Neural crest cell (in vitro differentiated cells): ENCODE measurements around the gene TARM1. TPM values are rescaled to one million over a fixed set of nuclear protein-coding genes. Genes with fewer than 3 reads are reported as not detected.
"Not testable (repeated sequence)": the region's sequence is repeated elsewhere in the genome, so short reads cannot be mapped to it uniquely, and the experiment has no call there.

Experiments
- DNase-seq: peaks from one replicate; pipeline ENCODE4 v3.0.0; 2021; ENCODE audit warnings: low read depth, mixed read lengths, low spot score
- H3K27ac Mint-ChIP-seq: one replicate; pipeline ENCODE4 v1.8.0; 2021; ENCODE audit warnings: mild to moderate bottlenecking, mixed read lengths; ENCODE audit not compliant: unreplicated experiment
- H3K27me3 Mint-ChIP-seq: 2 replicates; pipeline ENCODE4 v1.8.0; 2021; ENCODE audit warnings: low read depth, mild to moderate bottlenecking, mixed read lengths
- H3K36me3 Mint-ChIP-seq: 2 replicates; pipeline ENCODE4 v1.8.0; 2021; ENCODE audit warnings: low read depth, mild to moderate bottlenecking, mixed read lengths
- H3K4me1 Mint-ChIP-seq: 2 replicates; pipeline ENCODE4 v1.8.0; 2021; ENCODE audit warnings: mixed read lengths
- H3K4me3 Mint-ChIP-seq: one replicate; pipeline ENCODE4 v1.8.0; 2021; ENCODE audit warnings: mild to moderate bottlenecking, mixed read lengths
- H3K9me3 Mint-ChIP-seq: 2 replicates; pipeline ENCODE4 v1.8.0; 2021; ENCODE audit warnings: mixed read lengths
- CTCF ChIP-seq: fragments of 200-600 bp; sonication (generic); conservative IDR thresholded peaks from 2 replicates; pipeline ENCODE4 v1.5.0; 2021; ENCODE audit warnings: antibody characterized with exemption, mild to moderate bottlenecking
- total RNA-seq: library from RNA; stranded (reverse); gene quantifications from 2 replicates; pipeline ENCODE4 v1.2.1, GENCODE V29; 2021

Gene TARM1
- total RNA-seq, 1 donor from 2014 or later: not detected

- no peaks in the 10 kb centered on the region for H3K36me3 Mint-ChIP-seq
- H3K4me3 Mint-ChIP-seq: no peak overlapping the region
- H3K27me3 Mint-ChIP-seq: peaks cover 46% of the 10 kb centered on the region
- H3K27ac Mint-ChIP-seq: no peak overlapping the region
- TF ChIP-seq CTCF: no peak
- no peaks in the 10 kb centered on the region for H3K9me3 Mint-ChIP-seq
- no peak for DNase-seq
- peaks cover 15% of the 10 kb centered on the region for H3K4me1 Mint-ChIP-seq
These were observed 18.2 kb upstream of the TARM1 start for GRCh38 chr19:54099190-54099902.

GRCh38 chr19:54096617-54097106, 15.5 kb upstream of the TARM1 start:
- no peak for TF ChIP-seq CTCF
- no peak overlapping the region for H3K4me3 Mint-ChIP-seq
- H3K9me3 Mint-ChIP-seq: peaks cover 2% of the 10 kb centered on the region
- peaks cover 5% of the 10 kb centered on the region for H3K4me1 Mint-ChIP-seq
- H3K36me3 Mint-ChIP-seq: no peaks in the 10 kb centered on the region
- DNase-seq: no peak
- H3K27me3 Mint-ChIP-seq: peaks cover 56% of the 10 kb centered on the region
- H3K27ac Mint-ChIP-seq: no peak overlapping the region

- not testable (repeated sequence) for H3K36me3 Mint-ChIP-seq, H3K4me3 Mint-ChIP-seq, H3K4me1 Mint-ChIP-seq, H3K27ac Mint-ChIP-seq, H3K9me3 Mint-ChIP-seq
- H3K27me3 Mint-ChIP-seq: peaks cover 61% of the 10 kb centered on the region
- peak; percentile 46 for DNase-seq
These were observed 14.9 kb upstream of the TARM1 start for GRCh38 chr19:54095859-54096616.

GRCh38 chr19:54095136-54095858, 14.1 kb upstream of the TARM1 start:
- DNase-seq: no peak
- H3K4me1 Mint-ChIP-seq: peaks cover 5% of the 10 kb centered on the region
- peaks cover 63% of the 10 kb centered on the region for H3K27me3 Mint-ChIP-seq

GRCh38 chr19:54094426-54095000, 13.3 kb upstream of the TARM1 start:
- Mint-ChIP-seq H3K4me3 (no peak overlapping the region), H3K4me1 (peaks cover 5% of the 10 kb centered on the region), H3K9me3 (peaks cover 2% of the 10 kb centered on the region), H3K27me3 (peaks cover 59% of the 10 kb centered on the region), H3K27ac (no peak overlapping the region), H3K36me3 (no peaks in the 10 kb centered on the region)
- no peak for TF ChIP-seq CTCF
- DNase-seq: no peak

More at GRCh38 chr19:54095136-54095858, 14.1 kb upstream of the TARM1 start:
- H3K36me3 Mint-ChIP-seq: no peaks in the 10 kb centered on the region
- no peak overlapping the region for H3K27ac Mint-ChIP-seq
- peaks cover 2% of the 10 kb centered on the region for H3K9me3 Mint-ChIP-seq
- H3K4me3 Mint-ChIP-seq: no peak overlapping the region
- no peak for TF ChIP-seq CTCF
